Measurements from ENCODE around the gene CELF1.

DNA sequence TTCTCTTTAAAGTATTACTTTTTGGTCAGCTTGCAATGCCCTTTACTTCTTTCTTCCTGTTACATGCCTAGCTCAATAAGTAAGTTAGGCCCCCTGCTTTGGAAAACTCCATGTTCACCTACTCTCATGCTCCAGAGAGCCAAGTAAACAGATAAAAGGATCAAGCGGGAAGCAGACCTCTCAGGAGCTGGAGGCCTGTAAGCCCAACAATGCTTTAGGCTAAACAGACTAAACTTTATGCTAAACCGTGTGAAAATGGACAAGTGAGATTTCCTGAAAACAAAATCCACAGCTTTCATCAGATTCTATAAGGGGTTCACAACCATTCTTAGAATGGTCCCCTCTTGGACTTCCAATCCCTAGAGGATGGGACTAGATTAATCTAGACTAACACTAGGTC lies 40.2 kb downstream of the CELF1 start:
- TF ChIP-seq, protein P1, sequence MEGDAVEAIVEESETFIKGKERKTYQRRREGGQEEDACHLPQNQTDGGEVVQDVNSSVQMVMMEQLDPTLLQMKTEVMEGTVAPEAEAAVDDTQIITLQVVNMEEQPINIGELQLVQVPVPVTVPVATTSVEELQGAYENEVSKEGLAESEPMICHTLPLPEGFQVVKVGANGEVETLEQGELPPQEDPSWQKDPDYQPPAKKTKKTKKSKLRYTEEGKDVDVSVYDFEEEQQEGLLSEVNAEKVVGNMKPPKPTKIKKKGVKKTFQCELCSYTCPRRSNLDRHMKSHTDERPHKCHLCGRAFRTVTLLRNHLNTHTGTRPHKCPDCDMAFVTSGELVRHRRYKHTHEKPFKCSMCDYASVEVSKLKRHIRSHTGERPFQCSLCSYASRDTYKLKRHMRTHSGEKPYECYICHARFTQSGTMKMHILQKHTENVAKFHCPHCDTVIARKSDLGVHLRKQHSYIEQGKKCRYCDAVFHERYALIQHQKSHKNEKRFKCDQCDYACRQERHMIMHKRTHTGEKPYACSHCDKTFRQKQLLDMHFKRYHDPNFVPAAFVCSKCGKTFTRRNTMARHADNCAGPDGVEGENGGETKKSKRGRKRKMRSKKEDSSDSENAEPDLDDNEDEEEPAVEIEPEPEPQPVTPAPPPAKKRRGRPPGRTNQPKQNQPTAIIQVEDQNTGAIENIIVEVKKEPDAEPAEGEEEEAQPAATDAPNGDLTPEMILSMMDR (IDR thresholded peaks at IDR 0.05): no peak
- TF ChIP-seq POLR2A (IDR thresholded peaks at IDR 0.05): no peak
- no peak for TF ChIP-seq EP300 (IDR thresholded peaks at IDR 0.05)
- TF ChIP-seq POLR2AphosphoS5 (IDR thresholded peaks at IDR 0.05): no peak

All from gastroesophageal sphincter (tissue), 3 donors.